Activated CD4-positive, alpha-beta T cell treated with anti-CD3 and anti-CD28 coated beads, Interleukin-2, Interleukin-4, amounts not matched to agents 100 ng/mL and 50 ng/mL, durations not matched to agents 16 hours and 8 hours (primary cell): ENCODE results near the gene IKZF1.

ENCODE experiments used
- DNase-seq: peaks from one replicate; pipeline ENCODE4 v3.0.0-alpha.2; 2020; ENCODE audit warnings: low spot score

The IKZF1 gene

DNA sequence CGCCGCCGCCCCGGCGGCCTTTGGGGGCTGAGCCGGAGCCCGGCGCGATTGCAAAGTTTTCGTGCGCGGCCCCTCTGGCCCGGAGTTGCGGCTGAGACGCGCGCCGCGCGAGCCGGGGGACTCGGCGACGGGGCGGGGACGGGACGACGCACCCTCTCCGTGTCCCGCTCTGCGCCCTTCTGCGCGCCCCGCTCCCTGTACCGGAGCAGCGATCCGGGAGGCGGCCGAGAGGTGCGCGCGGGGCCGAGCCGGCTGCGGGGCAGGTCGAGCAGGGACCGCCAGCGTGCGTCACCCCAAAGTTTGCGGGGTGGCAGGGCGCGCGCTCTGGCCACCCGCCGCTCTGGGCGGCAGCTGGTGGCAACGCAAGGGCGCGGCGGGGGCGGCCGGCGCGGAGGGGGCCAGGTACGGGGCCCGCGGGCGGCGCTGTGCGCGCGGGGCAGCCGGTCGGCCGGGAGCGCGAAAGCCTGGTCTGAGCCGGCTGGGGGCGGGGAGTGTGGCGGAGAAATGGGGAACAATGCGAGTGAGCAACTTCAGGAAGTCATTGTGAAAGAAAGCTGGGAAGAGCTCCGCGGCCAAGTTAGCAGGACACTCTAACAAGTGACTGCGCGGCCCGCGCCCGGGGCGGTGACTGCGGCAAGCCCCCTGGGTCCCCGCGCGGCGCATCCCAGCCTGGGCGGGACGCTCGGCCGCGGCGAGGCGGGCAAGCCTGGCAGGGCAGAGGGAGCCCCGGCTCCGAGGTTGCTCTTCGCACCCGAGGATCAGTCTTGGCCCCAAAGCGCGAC, at the start of gene IKZF1:
Gene IKZF1 (plus strand): TSS at position 588 of the 782 bp plus-strand sequence. CDS start 14,346 bp downstream, outside the sequence.
- peak; percentile 77 for DNase-seq

DNA sequence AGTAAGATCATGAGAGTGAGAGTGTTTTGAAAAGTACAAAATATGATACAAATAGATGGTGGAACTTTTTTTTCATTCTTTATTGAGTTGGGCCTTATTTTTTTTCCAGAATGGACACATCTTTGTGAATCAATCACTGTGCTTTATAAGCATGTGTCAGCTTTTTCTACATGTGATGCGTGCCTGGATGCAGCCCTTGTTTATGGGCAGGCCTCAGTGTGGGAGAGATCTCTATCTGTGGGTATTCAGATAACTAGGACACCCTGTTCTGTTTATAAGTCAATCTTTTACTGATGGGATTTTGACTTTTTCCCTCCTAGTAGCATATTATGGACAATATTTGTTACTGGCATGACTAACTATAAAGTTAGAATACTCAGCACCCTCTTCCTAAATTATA, 42.9 kb upstream of the IKZF1 start:
- peak; percentile 71 for DNase-seq

DNA sequence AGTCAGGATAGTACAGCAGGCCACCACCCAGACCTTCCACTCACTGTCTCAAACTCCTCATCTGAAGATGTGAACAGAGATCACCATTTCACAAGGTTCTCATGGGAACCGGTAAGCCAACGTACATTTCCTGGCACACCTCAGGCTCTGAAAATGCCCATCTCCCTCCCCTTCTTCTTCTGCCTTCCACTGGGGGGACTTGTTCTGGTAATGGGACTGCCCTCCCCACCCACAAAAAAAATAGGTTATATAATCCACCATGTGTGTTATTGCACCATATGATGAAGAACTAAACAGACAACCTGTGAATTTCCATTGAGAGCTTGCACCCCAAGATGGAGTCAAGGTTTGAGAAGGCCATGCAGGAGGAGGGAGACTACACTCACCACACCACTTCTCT, 42.1 kb upstream of the IKZF1 start:
- DNase-seq = no peak

DNA sequence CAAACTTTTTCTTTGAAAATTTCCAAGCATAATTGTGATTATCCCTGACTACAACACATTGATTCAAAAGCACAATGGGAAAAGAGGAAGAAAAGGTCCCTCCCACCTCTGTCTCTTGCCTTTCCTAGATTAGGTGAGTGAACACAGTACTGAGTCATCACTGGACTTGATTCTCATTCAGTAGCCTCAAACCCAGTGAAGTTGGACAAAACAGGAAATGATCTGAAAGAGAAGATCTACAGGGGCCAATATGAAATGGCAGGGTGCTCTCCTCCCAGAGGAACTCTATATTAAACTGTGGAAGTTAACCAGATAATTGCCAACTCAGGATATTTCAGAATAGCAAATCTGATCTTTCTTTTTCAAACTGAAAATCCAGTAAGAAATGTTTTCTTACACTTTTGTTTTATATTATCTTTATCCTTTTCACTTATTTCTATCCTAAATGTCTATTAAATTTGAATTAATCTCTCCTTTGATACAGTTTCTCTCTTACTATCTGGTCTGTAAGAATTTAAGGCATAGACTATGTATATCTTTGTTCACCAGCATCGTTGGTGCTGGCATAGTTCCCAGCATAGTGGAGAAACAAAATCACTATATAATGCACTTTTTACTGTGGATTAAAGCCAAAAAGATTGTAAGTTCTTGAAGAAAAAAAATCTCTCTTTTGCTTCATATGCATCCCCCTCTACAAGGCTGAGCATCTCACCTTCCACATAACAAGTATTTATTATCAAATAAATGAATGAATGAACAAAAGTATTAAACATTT, 41.4 kb upstream of the IKZF1 start:
- peak; percentile 86 for DNase-seq

- peak; percentile 83 for DNase-seq
These were observed 39.6 kb upstream of the IKZF1 start for GRCh38 chr7:50264908-50265307.

DNA sequence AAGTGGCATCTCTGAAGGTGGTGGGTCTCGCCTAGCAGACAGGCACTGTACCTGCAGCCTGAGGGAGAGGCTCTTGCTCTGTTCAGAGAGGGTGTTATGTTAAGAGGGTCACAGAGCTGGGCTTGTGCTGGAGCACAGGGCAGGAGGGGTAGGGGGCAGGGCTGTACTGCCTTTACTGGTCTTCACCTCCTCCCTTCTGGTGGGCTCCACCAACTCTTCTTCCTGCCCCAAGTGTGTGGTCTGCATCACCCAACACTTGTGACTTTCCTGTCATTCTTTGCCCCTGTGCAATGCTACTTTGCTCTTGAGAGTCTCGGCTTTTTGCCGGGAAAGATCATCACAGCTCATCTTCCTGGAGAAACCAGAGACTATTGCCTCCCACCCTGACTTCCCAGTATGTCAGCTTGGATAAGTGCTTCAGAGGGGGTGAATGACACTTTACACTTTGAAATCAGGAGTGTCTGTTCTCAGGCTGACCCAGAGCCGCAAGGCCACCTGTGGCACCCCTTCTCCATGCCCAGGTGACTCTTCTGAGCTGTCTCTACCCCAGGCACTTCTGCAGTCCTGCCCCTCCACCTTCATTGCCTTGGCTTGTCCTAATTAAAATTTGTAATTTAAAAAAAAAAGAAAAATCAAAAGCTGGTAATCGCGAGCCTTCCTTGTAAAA, 38.4 kb upstream of the IKZF1 start:
- DNase-seq = peak; percentile 36

DNA sequence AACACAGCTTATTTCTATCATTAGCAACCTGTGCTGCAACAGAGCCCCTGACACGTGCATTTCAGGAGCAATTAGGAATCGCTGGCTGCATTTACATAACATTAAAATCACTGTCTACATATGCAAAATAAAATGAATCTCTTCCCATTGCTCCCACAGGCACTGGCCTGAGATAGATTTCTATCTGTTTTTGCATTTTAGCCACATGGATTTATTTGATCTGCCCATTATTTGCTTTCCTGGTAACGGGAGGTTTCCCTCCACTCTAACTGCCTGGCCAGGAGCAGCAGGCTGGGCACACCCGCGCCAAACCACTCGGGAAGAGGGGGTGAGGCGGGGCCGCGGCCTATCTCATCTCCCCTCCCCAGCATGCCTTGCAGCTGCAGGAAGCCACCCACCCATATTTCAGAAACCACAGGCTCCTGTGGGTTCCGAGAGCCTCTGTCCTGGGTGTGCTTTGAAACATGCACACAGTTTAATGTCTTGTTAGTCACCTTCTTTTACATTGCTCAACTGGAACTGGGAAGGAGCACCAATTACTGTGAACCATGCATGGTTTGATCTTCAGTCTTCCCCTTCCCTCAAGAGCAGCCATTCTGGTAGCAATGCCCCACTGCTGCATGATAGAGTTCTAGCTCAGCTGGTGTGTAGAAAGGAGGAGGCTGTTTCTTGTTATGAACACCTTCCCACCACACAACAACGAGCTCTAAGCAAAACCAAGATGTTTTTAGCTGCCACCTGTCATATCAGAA, 37.7 kb upstream of the IKZF1 start:
- peak; percentile 92 for DNase-seq

- DNase-seq = peak; percentile 38
These were observed 36.9 kb upstream of the IKZF1 start for GRCh38 chr7:50267525-50268041.

GRCh38 chr7:50268223-50268622, 36.3 kb upstream of the IKZF1 start:
- DNase-seq = peak; percentile 36

DNA sequence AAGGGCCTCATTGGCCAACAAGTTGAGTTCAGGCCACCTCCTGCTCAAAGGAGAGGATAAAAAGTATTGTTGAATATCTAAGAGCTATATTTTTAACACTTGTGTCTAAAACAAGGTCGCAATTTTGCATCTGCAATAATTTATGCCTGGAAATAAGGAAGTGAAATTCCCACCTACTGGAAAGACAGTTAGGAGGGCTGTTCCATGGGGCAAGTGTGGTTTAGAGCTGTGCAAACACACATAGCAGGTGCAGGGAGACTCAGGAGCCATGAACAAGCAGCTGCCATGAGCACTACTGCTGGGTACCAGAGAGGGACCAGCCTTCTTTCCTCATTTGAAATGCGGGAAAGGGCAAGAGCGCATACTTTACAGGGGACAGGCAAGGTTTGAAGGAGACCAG, 35.5 kb upstream of the IKZF1 start:
- no peak for DNase-seq

DNA sequence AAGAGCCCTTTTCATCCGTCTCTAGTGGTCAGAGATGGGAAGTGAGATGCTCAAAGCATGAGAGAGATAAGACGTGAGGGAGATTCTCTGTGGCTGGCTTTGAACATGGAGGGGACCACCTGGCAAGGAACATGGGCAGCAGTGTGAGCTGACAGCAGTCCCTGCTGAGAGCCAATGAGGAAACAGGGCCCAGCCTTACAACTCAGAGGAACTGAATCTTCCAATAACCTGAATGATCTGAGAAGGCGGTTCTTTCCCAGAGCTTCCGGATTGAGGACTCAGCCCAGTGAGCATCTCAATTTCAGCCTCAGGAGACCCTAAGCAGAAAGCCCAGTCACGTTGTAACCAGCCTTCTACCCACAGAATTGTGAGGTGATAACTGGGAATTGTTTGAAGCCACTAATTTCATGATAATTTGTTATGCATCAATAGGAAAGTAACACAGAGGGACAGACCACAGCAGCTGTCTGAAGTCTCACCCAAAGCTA, 33.9 kb upstream of the IKZF1 start:
- no peak for DNase-seq

DNA sequence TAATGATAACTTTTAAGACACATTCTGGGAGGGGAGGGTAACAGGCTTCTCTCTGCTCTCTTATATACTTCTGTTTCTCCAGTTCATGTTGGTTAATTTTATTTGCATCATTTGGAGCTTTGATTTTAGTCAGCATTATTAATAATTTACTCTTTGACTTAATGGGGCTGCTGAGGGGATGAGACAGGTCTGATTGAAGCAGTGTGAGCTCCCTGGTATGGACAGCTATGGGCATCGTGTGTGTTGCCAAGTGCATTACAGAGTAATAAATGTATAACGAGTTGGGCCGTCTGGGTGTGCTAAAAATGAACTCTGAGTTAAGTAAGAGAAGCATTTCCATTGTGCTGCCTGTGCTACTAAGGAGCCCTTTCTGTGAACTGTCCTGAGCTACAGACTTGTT, 31.7 kb upstream of the IKZF1 start:
- no peak for DNase-seq

DNA sequence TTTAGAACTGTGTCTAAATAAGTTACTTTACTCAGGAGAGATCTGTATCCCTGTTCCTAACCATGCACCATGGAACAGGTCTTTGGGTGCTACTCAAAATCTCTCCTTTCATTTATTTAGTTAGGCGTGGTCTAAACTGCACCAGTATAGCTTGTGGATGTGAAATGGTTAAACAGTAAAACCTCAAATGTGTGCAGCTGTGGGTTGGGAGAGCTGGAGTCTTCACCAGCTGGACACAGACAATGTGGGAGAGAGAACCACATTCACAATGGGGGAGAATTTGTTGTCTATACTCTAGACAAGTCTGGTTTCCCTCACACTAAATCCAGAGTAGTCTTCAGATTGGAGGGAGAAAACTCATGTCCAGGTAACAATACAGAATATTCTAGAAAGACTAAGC, 31.2 kb upstream of the IKZF1 start:
- DNase-seq = no peak

GRCh38 chr7:50273870-50274269, 30.6 kb upstream of the IKZF1 start:
- DNase-seq = no peak

DNA sequence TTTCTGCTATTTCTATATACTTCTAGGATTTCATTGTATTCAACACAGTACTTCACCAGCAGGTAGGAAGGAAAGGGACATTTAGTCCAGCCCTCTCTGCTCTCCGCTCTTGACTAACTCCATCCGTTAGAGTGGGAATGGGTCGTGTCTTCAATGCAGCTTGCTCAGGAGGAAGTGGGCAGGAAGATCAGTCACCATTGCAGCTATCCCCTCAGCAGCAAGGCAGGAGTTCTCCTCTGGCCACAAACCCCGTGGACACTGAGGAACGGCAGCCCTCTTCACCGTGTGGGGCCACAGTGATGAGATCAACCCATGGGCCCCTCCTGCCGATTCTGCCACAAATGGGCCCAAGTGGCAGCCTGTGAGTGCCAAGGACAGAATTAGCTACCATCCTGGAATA, 30.2 kb upstream of the IKZF1 start:
- no peak for DNase-seq

DNA sequence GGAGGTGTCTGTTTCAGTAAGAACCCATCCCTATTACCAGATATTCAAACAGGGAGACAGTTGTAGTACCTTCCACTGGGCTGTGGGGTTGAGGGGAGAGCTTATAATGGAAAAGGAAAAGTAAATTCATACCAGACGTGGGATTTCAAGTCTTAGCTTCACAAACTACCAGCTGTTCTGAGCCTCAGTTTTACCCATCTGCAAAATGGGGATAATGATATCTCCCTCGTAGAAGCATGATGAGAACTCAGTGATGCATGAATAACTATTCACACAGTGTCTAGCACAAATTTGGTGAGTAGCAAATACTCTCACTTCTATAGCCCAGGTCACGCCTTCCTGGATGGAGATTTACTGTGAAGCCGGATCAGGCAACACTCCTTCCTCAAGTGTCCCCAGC, 29.1 kb upstream of the IKZF1 start:
- DNase-seq = no peak

GRCh38 chr7:50276483-50276882, 28.0 kb upstream of the IKZF1 start:
- no peak for DNase-seq

DNA sequence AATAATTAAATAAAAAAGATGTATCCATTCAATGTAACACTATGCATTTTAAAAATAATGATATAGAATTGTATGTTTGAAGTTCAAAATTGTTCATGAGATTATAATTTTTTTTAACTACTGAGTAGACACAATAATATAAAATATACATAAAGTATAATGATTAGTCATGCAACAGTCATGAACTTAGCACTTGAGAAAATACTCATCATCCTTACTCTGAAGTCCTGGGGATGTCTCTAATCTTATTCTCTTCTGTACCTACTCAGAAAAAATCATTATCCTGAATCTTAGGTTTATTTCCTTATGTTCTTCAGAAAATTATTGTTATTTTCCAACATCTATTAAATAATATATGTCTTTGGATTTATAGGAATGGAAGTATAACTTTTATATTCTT, 26.4 kb upstream of the IKZF1 start:
- DNase-seq = no peak

- no peak for DNase-seq
These were observed 22.7 kb upstream of the IKZF1 start for GRCh38 chr7:50281680-50282445.

DNA sequence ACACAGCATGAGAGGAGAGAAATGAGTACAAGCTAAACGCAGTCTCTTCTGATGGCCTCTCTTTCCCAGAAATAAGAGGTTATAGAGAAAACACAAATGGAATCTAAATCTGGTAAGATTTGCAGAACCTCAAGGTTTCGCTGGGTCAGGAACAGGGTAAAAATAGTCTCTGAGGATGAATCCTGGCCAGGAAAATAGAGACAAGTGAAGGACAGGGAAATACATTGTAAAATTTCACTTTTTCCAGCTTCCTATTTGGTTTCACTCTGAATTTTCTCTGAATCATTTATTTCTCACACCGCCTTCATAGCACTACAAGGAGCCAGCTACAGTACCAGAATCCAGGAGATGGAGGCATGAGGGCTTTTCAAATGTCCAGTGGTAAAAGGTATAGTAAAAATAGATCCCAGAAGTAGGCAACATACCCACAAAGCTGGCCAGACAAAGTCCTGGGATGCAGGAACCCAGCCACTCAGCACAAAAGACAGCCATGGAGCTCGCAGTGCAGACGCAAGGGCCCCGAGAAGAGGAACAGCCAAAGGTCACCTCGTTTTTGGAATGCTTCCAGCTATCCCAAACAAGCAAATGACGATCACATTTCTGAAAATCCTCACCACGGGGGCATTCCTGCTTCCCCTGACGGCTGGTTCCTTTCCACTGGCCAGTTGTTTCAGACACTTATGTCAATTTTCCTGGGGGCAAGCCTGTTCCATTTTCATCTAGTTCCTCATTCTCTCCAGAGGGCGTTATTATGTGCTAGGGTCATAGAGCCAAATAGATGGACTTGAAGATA, 21.5 kb upstream of the IKZF1 start:
- no peak for DNase-seq
